NCI-H226 (cell line): ENCODE measurements around the gene DESI2.
"Not testable (repeated sequence)": the region's sequence is repeated elsewhere in the genome, so short reads cannot be mapped to it uniquely, and the experiment has no call there.

Source experiments
- DNase-seq: peaks from one replicate; pipeline ENCODE4 v3.0.0-alpha.2; 2015

Gene DESI2

DNA sequence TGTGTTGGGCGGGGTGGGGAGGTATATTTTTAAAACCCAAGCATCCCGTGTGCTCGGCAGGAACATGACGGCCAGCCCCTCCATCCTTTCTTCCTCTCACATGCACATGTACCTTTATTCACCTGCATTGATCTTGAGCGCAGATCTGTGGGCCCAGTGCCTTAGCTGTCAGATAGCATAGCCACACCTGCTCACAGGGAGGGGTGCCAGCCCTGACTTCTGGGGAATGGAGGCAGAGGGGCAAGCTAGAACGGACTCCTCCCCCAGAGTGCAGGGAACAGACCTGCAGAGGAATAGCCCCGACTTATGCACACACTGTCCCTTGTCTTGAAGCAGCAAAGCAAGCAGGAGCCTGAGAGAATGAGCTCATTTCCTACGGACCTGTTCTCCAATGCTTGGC lies 56.1 kb downstream of the DESI2 start:
- no peak for DNase-seq

- no peak for DNase-seq
These were observed 56.8 kb downstream of the DESI2 start for GRCh38 chr1:244709476-244710368.

DNA sequence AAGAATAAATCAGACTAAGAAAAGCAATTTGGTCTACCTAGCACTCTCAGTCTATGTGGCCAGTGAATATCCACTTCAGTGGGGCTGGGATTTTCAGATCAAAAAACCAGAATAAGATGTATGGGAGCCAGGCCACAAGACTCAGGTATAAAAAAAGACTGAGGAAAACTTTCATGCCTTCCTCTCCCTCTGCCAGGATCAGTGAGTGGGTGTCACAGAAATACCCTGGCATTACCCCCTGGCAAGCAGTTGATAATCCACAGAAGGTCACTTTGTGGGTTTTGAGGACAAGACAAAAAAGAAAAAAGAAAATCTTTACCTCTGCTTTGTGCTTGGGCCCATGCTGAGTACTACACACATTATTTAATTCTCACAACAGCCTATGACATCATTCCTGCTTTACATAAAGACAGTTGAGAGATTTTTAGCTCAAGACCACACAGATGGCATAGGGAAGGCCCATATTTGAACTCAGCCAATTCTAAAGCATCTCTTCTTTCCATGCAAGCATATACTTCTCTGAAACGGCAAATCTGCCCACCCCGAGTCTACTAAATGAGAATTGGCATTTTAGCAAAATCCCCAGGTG lies 57.6 kb downstream of the DESI2 start:
- no peak for DNase-seq

DNA sequence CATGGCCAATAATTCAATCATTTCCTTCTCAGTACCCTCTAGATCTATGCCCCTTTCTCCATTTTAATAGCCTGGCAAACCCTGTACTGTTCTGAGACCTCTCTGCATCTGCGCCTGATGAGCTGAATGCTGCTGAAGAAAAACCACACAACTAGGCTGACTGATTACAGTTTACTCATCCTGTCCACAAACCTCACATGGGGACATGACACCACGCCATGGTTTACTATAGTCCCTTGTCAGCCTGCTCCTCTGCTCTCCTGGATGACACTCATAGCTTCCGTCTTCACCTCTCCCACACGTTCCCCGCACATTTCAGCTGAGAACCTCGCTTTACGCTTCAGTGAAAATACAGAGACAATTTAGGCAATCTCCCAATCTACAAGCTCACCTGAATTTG lies 59.7 kb downstream of the DESI2 start:
- no peak for DNase-seq

DNA sequence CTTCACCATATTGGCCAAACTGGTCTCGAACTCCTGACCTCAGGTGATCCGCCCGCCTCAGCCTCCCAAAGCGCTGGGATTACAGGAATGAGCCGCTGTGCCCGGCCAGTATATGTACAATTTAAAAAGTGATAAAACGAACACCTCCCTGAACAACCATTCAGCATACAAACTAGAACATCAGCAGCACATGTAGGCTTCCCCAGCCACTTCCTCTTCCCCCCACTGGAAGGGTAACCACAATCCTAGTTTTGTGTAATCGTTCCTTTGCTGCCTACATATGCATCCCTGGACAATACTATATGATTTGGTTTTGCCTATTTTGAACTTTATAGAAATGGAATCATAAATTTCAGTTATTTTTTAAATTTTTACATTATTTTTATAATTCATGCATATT lies 60.4 kb downstream of the DESI2 start:
- no peak for DNase-seq

DNA sequence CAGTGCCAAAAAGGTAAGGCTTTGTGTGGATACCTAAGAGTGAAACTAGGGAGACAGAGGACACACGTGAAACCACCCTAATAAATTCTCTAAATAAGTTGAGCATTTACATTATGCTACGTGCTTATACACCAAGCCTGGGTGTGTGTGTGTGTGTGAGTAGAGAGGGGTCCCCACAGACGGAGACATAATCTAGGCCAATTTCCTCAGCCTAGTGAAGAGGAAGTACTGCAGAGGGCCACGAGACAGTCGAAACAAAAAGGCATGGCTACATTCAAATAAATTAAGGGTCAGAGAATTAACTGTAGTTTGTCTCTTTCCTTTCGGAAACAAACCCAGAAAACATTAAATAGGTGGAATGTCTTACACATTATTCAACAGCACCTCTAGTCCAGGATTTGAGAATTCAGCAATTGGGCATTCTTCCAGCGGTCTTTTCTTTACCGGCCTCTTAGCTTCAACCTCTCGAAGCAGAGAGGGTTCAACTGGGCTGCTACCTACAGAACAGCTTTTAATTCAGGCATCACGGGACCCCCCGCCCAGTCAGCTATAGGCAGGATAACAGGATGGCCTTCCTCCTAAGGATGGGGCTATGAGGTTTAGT lies 75.0 kb downstream of the DESI2 start:
- no peak for DNase-seq

DNA sequence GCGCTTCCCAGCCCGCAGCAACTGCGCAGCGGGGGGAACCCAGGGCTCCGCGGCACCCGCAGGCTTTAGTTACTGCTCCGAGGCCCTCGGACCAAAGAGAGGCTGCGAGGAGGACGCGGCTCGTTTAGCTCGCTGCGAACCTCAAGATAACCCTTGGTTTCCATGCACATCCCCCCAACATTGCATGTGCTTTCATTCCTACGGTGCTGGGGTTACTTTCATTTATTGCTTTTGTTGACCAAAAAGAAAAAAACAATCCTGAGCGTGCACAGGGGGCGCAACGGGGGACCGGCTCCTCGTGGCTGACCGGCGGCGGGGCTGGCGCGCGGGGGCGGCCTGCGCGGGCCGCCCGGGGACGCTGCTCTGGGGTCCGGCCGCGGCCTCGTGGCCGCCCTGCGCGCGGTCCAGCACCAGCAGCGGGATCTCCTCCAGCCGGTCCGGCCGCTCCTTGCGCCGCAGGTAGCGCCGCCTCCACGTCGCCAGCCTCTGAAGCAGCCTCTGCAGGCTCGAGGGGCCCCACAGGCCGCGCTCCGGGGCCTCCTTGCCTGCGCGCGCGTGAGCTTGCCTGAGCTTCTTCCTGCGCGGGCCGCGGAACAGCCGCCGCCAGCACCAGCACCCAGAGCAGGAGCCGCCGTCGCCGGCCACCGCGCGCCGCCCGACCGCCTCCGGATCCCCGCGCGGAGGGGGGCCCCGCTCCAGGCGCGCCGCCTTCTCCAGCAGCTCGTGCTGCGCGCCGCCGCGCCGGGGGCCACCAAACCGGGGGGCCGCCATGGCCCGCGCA lies 77.4 kb downstream of the DESI2 start:
- no peak for DNase-seq

DNA sequence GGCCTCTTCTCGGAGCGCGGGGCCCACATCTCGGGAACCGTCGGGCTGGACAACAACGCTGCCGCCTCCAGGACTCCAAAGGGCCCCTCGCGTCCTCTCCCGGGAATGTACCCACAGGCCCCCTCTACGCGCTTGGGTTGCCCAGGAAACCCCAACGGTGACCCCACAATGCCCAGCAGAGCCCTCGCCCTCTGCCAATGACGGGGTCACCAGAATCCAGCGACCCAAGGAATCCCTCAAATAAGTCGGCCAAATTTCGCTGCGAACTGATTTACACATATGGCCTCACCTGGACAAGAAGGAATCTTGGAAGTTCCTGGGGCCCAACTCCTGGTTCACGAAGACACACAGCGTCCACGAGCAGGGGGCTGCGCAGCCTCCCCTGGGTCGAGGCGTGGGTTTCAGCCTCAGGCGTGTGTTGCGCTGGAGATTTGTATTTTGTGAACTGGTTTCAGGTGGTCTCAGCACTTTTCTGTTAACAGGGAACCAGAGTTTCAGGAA lies 78.1 kb downstream of the DESI2 start:
- DNase-seq, result no peak

DNA sequence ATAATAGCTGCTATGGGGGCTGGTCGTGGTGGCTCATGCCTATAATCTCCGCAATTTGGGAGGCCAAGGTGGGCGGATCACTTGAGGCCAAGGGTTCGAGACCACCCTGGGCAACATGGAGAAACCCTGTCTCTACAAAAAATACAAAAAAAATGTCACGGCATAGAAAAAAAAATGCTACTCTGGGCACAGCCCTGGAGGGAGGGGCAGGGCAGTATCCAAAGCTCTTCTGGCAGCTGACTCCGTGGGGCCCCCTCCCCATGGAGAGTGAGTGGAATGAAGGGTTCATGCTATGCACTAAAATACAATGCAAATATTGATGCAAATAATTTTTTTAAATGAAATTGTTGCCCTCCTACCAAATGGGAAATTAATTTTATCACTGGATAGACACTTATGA lies 78.7 kb downstream of the DESI2 start:
- no peak for DNase-seq

DNA sequence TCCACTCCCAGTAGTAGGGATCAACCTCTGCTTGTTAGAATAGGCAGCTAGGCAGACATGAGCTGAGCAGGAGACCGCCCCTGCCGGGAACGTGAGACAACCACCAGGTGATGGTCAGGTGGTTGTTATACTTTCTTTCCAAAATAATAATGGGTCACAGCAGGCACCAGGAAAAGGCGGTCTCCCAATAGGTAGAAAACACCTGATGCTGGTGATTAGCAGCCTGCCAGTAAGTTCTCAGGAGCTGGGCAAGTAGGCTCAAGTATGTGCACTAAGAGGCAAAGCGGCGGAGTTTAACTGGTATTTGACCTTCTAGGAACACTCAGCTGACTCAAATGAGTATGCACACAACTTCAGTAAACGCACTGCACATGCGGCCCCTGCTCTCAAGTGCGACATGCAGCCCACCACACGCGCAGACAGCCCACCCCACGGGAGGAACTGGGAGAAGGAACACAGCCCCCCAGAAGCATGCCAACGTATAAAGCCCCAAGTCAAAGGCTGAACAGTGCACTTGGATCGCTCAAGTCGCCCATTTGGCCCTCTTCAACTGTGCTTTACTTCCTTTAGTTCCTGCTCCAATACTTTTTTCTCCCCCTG lies 80.0 kb downstream of the DESI2 start:
- DNase-seq, result no peak

DNA sequence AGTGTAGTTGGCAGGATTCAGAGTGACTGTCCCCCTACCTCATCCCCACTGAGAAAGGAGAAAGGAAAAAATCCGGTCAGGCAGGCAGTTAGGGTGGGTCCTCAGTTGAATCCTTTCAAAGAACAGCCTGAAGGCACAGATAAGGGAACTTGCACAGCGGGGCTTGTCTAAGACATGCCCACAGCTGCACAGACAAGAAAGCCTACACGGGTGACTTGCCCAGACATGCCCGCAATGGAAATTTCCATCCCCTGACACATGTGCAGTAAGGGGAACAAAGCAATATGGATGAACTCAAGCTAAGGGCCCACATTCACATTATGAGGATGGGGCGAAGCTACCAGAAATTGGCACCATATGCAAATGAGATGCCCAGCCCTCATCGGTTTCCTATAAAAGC lies 82.5 kb downstream of the DESI2 start:
- DNase-seq, result peak; percentile 43

DNA sequence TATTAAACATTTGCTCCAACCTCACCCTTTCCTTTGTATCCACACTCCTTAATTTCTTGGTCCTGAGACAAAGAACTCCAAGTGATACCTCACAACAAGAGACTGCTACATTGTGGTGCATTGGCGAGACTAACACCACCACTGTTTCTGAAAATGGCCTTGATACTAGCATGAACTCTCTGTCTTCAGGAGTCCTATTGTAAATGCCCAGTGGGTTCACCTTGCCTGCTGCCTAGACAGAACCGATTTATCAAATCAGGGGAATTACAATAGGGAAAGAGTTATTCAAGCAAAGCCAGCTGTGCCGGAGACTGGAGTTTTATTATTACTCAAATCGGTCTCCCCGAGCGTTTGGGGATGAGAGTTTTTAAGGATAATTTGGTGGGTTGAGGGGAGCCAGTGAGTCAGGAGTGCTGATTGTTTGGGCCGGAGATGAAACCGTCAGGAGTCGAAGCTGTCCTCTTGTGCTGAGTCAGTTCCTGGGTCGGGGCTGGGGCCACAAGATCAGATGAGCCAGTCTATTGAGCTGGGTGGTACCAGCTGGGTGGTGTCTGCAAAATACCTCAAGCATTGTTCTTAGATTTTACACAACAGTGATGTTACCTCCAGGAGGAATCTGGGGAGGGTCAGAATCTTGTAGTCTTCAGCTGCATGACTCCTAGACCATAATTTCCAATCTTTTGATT lies 83.1 kb downstream of the DESI2 start:
- peak; percentile 68 for DNase-seq

DNA sequence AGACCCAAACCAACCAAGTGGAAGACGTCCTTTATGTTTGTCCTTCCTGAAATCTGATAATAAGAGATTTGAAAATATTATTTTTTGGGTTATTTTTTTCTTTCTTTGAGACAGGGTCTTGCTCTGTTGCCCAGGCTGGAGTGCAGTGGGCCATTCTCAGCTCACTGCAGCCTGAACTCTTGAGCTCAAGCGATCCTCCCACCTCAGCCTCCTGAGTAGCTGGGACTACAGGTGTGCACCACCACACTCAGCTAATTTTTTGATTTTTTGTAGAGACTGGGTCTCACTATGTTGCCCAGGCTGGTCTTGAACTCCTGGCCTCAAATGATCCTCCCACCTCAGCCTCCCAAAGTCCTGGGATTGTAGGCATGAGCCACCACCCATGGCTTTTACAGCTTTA lies 86.2 kb downstream of the DESI2 start:
- not testable (repeated sequence) for DNase-seq

DNA sequence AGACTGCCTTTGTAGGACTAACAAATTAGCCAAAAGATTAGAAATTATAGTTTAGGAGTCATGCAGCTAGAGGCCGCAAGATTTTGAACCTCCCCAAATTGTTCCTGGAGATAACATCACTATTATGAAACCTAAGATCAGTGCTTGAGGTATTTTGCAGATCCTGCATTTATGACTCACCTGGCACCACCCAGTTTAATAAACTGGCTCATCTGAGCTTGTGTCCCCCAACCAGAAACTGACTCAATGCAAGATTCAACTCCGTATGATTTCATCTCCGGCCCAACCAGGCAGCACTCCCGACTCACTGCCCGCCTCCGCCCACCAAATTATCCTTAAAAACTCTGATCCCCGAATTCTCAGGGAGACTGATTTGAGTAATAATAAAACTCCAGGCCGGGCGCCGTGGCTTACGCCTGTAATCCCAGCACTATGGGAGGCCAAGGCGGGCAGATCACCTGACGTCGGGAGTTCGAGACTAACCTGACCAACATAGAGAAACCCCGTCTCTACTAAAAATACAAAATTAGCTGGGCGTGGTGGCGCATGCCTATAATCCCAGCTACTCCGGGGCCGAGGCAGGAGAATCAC lies 87.2 kb downstream of the DESI2 start:
- peak; percentile 93 for DNase-seq

DNA sequence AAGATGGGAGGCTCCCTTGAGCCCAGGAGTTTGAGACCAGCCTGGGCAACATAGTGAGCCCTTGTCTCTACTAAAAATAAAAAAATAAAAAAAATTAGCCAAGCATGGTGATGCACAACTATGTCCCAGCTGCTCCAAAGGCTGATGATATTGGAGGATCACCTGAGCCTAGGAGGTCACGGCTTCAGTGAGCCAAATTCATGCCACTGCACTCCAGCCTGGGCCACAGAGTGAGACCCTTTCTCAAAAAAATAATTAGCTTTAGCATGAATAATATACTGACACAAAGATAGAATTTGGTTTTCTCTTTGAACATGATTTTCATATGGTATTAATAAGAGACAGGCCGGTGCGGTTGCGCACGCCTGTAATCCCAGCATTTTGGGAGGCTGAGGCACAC lies 88.8 kb downstream of the DESI2 start:
- no peak for DNase-seq

GRCh38 chr1:244749230-244750016 lies 96.5 kb downstream of the DESI2 start:
- no peak for DNase-seq

GRCh38 chr1:244751271-244751895 lies 98.5 kb downstream of the DESI2 start:
- DNase-seq, result no peak

- DNase-seq, result no peak
These were observed 102.7 kb downstream of the DESI2 start for GRCh38 chr1:244755673-244756072.

- DNase-seq, result no peak
These were observed 104.4 kb downstream of the DESI2 start for GRCh38 chr1:244757091-244757939.
